HG02970 (cell line): ENCODE data around the gene CORO1A.
"Not testable (repeated sequence)": the region's sequence is repeated elsewhere in the genome, so short reads cannot be mapped to it uniquely, and the experiment has no call there.

ENCODE experiments used
- ATAC-seq: cut with Tn5 transposase; IDR thresholded peaks from one replicate; pipeline ENCODE4 v1.9.1; 2021; ENCODE audit warnings: mild to moderate bottlenecking, moderate library complexity, moderate number of reproducible peaks; ENCODE audit not compliant: unreplicated experiment, low FRiP score

CORO1A gene

DNA sequence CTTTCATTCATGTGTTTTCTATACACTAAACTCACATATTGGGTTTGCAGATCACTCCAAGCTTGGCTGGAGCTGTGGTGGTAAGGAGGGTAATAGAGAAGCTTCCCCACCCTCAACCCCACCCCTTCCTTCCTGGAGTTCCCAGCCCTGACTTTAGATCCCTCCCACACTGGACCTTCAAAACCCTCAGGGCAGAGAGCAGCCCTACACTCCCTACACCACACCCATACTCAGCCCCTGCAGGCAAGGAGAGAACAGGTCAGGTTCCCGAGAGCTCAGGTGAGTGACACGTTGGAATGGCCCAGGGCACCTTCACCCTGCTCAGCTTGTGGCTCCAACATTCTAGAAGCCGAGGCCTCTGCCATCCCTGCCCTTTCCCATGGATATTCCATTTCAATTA lies 15.6 kb downstream of the CORO1A start, which contains the start of gene SULT1A3:
Gene SULT1A3, plus strand, starts transcription at position 207 of the 400 bp plus-strand sequence. CDS start 1,474 bp downstream, outside the sequence.
- ATAC-seq: not testable (repeated sequence)

DNA sequence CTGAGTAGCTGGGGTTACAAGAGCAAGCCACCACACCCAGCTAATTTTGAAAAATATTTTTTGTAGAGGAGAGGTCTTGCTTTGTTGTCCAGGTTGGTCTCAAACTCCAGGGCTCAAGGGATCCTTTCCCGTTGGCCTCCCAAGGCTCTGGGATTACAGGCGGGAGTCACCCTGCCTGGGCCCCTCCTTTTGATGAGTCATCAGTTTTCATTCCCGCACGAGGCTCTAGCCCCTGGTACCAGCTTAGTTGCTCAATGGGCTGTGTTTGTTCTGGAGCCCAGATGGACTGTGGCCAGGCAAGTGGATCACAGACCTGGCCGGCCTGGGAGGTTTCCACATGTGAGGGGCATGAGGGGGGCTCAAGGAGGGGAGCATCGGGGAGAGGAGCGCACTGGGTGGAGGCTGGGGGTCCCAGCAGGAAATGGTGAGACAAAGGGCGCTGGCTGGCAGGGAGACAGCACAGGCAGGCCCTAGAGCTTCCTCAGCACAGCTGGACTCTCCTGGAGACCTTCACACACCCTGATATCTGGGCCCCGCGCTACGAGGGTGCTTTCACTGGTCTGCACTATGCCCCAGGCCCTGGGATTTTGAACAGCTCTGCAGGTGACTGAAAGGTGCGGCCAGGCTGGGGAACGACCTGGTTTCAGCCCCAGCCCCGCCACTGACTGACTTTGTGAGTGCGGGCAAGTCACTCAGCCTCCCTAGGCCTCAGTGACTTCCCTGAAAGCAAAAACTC lies 16.4 kb downstream of the CORO1A start:
- not testable (repeated sequence) for ATAC-seq

- ATAC-seq: not testable (repeated sequence)
Measured at GRCh38 chr16:30205541-30206236, 22.3 kb downstream of the CORO1A start.

DNA sequence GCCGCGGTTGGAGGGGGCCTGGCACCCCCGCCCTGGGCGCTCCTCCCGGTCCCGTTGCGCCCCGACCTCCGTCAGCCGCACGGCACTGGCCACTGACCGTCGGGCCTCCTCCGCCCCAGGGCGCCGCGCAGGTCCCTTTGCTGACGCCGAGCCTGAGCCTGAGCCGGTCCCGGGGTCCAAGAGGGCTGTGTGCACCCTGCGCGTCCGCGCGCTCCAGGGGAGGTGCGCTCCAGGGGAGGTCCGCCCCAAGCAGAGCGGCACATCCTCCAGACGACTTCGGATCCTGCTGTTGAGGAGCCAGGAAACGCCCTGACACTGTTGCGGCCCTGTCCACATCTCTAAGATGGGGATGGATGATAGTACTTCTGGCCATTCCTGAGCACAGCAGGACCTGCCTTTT lies 22.9 kb downstream of the CORO1A start:
- ATAC-seq: not testable (repeated sequence)

DNA sequence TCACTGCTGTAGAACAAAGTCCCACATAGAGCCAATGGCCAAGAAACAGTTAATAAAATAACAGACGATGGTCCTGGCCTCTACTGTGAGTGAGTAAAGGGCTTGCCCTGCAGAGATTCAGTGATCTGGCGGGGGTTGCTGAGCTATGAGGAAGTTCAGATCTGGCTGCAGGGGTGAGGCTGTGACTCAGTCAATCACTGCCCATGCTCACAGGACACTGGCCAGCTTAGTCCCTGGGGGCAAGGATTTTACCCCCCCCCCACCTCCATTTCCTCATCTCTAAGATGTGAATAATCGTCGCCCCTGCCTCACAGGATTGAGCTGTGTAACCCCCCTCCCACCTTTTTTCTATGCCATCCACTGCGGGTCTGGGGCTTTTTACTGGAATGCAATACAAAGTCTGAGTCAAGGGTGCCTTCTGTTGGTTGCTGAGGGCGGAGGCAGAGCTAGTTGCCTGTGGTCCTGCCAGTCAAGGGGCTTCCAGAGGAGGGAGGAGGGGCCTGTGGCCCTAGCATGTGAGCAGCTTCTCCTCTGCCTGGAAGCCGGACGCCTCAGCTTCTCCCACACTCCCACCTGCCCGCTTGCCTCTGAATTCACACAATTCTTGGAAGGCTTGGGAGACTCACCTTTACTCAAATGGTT lies 23.8 kb downstream of the CORO1A start:
- not testable (repeated sequence) for ATAC-seq

- not testable (repeated sequence) for ATAC-seq
Measured at GRCh38 chr16:30209032-30209431, 25.6 kb downstream of the CORO1A start.

DNA sequence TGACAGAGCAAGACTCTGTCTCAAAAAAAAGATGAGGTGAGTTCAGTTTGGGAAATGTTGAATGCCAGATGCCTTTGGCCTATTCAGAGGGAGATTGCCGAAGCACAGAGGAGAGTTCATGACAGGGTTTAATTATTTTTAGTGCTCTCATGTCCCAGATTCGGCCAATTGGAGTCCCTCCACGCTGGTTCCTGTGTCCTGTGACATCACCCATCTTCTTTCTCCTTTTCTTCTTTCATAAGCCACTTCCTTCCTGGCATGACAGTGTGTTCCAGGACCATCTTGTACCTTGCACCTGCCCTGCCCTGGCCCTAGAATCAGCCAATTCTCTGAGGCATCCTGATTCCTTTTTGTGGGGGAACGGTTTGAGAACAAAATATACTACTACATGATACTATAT lies 28.0 kb downstream of the CORO1A start:
- ATAC-seq: not testable (repeated sequence)

DNA sequence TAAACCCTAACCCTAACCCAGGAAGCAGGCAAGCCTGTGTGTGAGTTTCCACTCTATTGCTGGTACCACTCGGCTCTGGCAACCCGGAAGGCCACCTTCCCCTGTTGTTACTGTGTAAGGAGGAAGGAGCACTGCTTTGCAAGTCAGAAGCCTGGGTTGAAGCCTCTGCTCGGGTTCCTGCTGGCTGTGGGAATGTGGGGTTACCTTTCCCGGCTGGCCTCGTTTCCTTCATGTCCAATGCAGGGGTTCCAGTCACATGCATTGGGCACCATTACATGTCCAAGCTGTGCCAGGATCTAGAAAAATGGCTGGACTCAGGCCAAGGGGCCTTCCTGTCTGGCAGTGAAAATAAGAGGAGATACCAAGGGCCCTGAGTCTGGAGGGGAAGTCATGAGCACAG lies 33.7 kb downstream of the CORO1A start:
- not testable (repeated sequence) for ATAC-seq
